Liver (tissue), 3 donors: Measurements from ENCODE around the gene TSPAN31.

Experiments used
- EGR1 ChIP-seq, 2 donors: IDR thresholded peaks; 2 replicates each; pipeline ENCODE4 v1.6.1; 2016 to 2018; ENCODE audit warnings: antibody characterized with exemption in 2 of 2, low read depth in 2 of 2
- GABPA ChIP-seq, 2 donors: IDR thresholded peaks in 1 of 2; conservative IDR thresholded peaks in 1 of 2; 2 replicates each; pipeline ENCODE4 v1.6.1; 2016; ENCODE audit warnings: antibody characterized with exemption in 2 of 2, mild to moderate bottlenecking in 1 of 2, moderate library complexity in 1 of 2
- HNF4A ChIP-seq, 2 donors: conservative IDR thresholded peaks; 2 replicates each; pipeline ENCODE4 v1.6.1; 2016; ENCODE audit warnings: antibody characterized with exemption in 2 of 2, mild to moderate bottlenecking in 2 of 2
- JUND ChIP-seq, 2 donors: IDR thresholded peaks; 2 replicates each; pipeline ENCODE4 v1.6.1; 2016; ENCODE audit warnings: antibody characterized with exemption in 2 of 2
- MAX ChIP-seq: IDR thresholded peaks from 2 replicates; pipeline ENCODE4 v1.6.1; 2016; ENCODE audit warnings: antibody characterized with exemption
- NR2F2 ChIP-seq: IDR thresholded peaks from 2 replicates; pipeline ENCODE4 v1.6.1; 2016; ENCODE audit warnings: antibody characterized with exemption
- RAD21 ChIP-seq, 2 donors: IDR thresholded peaks; 2 replicates each; pipeline ENCODE4 v1.6.1; 2016; ENCODE audit warnings: antibody characterized with exemption in 2 of 2, mild to moderate bottlenecking in 2 of 2
- REST ChIP-seq: IDR thresholded peaks from 2 replicates; pipeline ENCODE4 v1.6.1; 2016; ENCODE audit warnings: antibody characterized with exemption, mild to moderate bottlenecking
- SP1 ChIP-seq: IDR thresholded peaks from 2 replicates; pipeline ENCODE4 v1.6.1; 2018; ENCODE audit warnings: antibody characterized with exemption, mild to moderate bottlenecking
- TAF1 ChIP-seq: conservative IDR thresholded peaks from 2 replicates; pipeline ENCODE4 v1.6.1; 2016; ENCODE audit warnings: antibody characterized with exemption, mild to moderate bottlenecking
- YY1 ChIP-seq: IDR thresholded peaks from 2 replicates; pipeline ENCODE4 v1.6.1; 2016; ENCODE audit warnings: antibody characterized with exemption, mild to moderate bottlenecking
- ZBTB33 ChIP-seq: IDR thresholded peaks from 2 replicates; pipeline ENCODE4 v1.6.1; 2016; ENCODE audit warnings: antibody characterized with exemption
- TF ChIP-seq, protein P1 (sequence below): fragments of 150-350 bp; IDR thresholded peaks from 2 replicates; pipeline ENCODE4 v1.5.1; 2017; ENCODE audit warnings: improper control_type of control experiment, low read depth, low read length; ENCODE audit not compliant: missing input control
- TF ChIP-seq, protein P2 (sequence below): IDR thresholded peaks from 2 replicates; pipeline ENCODE4 v1.6.1; 2016; ENCODE audit warnings: antibody characterized with exemption
- donor health status: healthy.
- donor health status: healthy.

GRCh38 chr12:57740656-57741412, 4.0 kb upstream of the TSPAN31 start:
- TF ChIP-seq GABPA (IDR thresholded peaks at IDR 0.05 in 1 of 2, conservative IDR thresholded peaks at IDR 0.05 in 1 of 2) (no peak), JUND (IDR thresholded peaks at IDR 0.05) (no peak), MAX (no peak), TAF1 (no peak), EGR1 (IDR thresholded peaks at IDR 0.05; ENCODE audit: low read depth in 2 of 2) (no peak), ZBTB33 (no peak), RAD21 (IDR thresholded peaks at IDR 0.05) (no peak), REST (no peak), YY1 (no peak), NR2F2 (no peak), HNF4A (conservative IDR thresholded peaks at IDR 0.05) (no peak), SP1 (no peak)
- TF ChIP-seq, protein P1, sequence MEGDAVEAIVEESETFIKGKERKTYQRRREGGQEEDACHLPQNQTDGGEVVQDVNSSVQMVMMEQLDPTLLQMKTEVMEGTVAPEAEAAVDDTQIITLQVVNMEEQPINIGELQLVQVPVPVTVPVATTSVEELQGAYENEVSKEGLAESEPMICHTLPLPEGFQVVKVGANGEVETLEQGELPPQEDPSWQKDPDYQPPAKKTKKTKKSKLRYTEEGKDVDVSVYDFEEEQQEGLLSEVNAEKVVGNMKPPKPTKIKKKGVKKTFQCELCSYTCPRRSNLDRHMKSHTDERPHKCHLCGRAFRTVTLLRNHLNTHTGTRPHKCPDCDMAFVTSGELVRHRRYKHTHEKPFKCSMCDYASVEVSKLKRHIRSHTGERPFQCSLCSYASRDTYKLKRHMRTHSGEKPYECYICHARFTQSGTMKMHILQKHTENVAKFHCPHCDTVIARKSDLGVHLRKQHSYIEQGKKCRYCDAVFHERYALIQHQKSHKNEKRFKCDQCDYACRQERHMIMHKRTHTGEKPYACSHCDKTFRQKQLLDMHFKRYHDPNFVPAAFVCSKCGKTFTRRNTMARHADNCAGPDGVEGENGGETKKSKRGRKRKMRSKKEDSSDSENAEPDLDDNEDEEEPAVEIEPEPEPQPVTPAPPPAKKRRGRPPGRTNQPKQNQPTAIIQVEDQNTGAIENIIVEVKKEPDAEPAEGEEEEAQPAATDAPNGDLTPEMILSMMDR, result no peak
- TF ChIP-seq, protein P2, sequence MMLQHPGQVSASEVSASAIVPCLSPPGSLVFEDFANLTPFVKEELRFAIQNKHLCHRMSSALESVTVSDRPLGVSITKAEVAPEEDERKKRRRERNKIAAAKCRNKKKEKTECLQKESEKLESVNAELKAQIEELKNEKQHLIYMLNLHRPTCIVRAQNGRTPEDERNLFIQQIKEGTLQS, result no peak
